ENCODE results near the gene STIM1. TPM values are rescaled to one million over a fixed set of nuclear protein-coding genes. Genes with fewer than 3 reads are reported as not detected.

STIM1 gene
- total and polyA plus RNA-seq, 7 donors, result 5.3 to 44.8 (median 29.3) TPM

DNA sequence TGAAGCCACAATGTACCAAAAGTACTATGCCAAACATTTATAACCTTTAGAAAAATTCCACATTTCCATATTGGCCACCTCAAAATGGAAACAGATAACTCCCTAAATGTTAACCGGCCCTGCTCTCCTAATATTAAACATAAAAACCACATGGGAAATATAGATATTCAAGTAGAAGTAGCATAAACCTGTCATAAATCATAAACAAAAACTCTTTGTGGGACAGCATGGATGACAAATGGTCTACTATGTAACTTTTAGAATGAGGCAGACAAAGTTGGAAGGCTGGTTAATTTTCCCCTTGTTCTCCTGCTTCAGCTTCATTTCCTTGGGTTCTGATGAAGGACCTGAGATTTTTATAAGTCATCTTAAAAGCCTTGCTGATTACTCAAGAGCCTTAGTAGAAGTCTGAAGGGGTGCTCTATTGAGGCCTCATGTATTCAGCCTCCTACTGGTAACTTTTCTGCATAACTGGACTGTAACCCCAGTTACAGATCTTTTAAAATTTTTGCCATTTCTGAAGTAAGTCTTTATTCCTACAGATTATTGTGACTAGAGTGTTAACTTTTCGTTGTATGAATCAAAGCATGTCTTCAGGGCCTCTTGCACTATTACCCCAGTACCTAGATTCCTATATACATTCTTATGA, 116.4 kb downstream of the STIM1 start:
- intact Hi-C loops (cut with DNase I), result no loop called here
- DNase-seq, result no peak
- Histone ChIP-seq H3K27me3 (no peaks in the 10 kb centered on the region), H3K9me3 (no peaks in the 10 kb centered on the region), H3K27ac (peak overlapping the region in 1 of 4 donors; percentile 38), H3K36me3 (peaks cover 0 to 14% (median 0%) of the 10 kb centered on the region in 4 donors), H3K4me3 (no peak overlapping the region), H3K4me1 (peaks cover 0 to 10% (median 3%) of the 10 kb centered on the region in 4 donors)
- WGBS, 2 donors, result 89 to 96% methylated on average over 2 of the region's 2 CpGs
- TF ChIP-seq POLR2A (IDR thresholded peaks at IDR 0.05) (no peak), EP300 (IDR thresholded peaks at IDR 0.05) (no peak), POLR2AphosphoS5 (IDR thresholded peaks at IDR 0.05) (no peak)
- TF ChIP-seq, protein P1, sequence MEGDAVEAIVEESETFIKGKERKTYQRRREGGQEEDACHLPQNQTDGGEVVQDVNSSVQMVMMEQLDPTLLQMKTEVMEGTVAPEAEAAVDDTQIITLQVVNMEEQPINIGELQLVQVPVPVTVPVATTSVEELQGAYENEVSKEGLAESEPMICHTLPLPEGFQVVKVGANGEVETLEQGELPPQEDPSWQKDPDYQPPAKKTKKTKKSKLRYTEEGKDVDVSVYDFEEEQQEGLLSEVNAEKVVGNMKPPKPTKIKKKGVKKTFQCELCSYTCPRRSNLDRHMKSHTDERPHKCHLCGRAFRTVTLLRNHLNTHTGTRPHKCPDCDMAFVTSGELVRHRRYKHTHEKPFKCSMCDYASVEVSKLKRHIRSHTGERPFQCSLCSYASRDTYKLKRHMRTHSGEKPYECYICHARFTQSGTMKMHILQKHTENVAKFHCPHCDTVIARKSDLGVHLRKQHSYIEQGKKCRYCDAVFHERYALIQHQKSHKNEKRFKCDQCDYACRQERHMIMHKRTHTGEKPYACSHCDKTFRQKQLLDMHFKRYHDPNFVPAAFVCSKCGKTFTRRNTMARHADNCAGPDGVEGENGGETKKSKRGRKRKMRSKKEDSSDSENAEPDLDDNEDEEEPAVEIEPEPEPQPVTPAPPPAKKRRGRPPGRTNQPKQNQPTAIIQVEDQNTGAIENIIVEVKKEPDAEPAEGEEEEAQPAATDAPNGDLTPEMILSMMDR (IDR thresholded peaks at IDR 0.05), result no peak

DNA sequence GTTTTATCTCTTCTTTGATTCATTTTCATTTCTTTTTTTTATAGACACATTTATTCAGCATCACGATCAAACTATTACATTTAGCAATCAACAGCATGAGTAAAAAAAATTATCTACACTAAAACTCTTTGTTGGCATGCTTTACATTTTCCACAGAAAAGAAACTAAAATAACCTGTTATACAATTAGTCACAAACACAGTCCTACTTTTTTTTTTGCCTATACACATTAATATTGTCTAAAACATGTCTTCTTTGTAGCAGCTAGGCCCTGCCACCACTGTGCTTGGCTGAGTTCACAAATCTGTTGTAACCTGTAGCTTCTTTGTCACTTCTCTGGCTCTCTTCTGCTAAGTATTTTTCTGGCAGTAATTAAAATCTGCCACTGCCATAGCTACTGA, 117.0 kb downstream of the STIM1 start:
- Histone ChIP-seq H3K27ac (no peak overlapping the region), H3K27me3 (no peaks in the 10 kb centered on the region), H3K4me1 (peaks cover 0 to 10% (median 3%) of the 10 kb centered on the region in 4 donors), H3K9me3 (no peaks in the 10 kb centered on the region), H3K36me3 (peaks cover 0 to 13% (median 0%) of the 10 kb centered on the region in 4 donors), H3K4me3 (no peak overlapping the region)
- WGBS, 2 donors, result 83 to 90% methylated on average over 1 of the region's 1 CpG
- intact Hi-C loops (cut with DNase I), result no loop called here
- DNase-seq, result no peak
- TF ChIP-seq, protein P1 (IDR thresholded peaks at IDR 0.05), result no peak
- TF ChIP-seq EP300 (IDR thresholded peaks at IDR 0.05) (no peak), POLR2AphosphoS5 (IDR thresholded peaks at IDR 0.05) (no peak)

DNA sequence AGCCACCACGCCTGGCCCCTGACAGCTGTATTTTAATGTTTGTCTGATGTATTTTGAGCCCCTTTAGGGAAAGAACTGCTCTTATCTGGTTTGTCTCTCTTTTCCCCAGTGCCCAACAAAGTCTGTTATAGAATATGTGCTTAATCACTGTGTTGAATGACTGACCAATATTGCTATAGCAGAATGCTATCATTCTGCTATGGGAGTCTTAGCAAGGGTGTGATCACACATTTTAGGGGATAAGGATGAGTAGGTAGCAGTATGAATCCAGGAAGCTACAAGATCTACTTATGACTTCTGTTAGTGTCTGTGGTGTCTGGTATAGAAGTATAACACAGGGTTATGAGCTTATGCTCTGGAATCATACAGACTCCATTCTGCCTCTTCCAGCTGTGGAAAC, 121.6 kb downstream of the STIM1 start:
- intact Hi-C loops (cut with DNase I), result no loop called here
- no peak overlapping the region for H3K27ac ChIP-seq
- H3K27me3 ChIP-seq, result no peaks in the 10 kb centered on the region
- TF ChIP-seq EP300 (IDR thresholded peaks at IDR 0.05) (no peak), POLR2AphosphoS5 (IDR thresholded peaks at IDR 0.05) (no peak), POLR2A (IDR thresholded peaks at IDR 0.05) (no peak)
- TF ChIP-seq, protein P1 (IDR thresholded peaks at IDR 0.05), result no peak
- no peak overlapping the region for H3K4me3 ChIP-seq
- 93 to 100% methylated on average over 1 of the region's 1 CpG for WGBS, 2 donors
- DNase-seq, result no peak
- peaks cover 0 to 4% (median under 1%) of the 10 kb centered on the region in 4 donors for H3K4me1 ChIP-seq
- no peaks in the 10 kb centered on the region for H3K9me3 ChIP-seq
- no peaks in the 10 kb centered on the region for H3K36me3 ChIP-seq

DNA sequence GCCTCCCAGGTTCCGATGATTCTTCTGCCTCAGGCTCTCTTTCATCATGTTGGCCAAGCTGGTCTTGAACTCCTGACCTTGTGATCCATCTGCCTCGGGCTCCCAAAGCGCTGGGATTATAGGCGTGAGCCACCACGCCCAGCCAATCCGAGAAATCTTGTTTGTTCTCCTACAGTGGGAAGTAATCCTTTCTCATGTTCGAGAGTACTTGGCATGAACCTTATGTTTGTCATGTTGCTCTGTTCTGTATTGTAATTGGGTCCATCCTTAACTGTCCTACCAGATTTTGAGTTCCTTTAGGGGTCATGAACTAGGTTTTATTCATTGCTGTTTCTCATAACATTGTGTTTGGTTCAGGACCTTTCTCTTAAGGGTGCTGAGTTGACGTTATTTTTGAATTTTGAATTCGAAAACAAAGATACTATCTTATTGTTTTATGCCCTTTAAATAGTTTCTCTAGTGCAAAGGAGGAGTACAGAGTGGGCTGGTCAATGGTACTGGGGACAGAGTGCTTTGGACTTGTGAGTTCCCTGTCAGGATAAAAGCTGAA, 125.7 kb downstream of the STIM1 start:
- WGBS, 2 donors, result 59 to 78% methylated on average over 9 of the region's 9 CpGs
- Histone ChIP-seq H3K36me3 (no peaks in the 10 kb centered on the region), H3K9me3 (no peaks in the 10 kb centered on the region), H3K4me3 (no peak overlapping the region), H3K27ac (no peak overlapping the region), H3K4me1 (peaks cover 0 to 29% (median 16%) of the 10 kb centered on the region in 4 donors), H3K27me3 (no peaks in the 10 kb centered on the region)
- no peak for DNase-seq
- TF ChIP-seq EP300 (IDR thresholded peaks at IDR 0.05) (no peak), POLR2AphosphoS5 (IDR thresholded peaks at IDR 0.05) (no peak), POLR2A (IDR thresholded peaks at IDR 0.05) (no peak)
- TF ChIP-seq, protein P1 (IDR thresholded peaks at IDR 0.05), result no peak
- intact Hi-C loops (cut with DNase I), result no loop called here

Data from sigmoid colon (tissue), 7 donors.